ENCODE data around the gene DNAH14.
A peak's percentile ranks its signal among the peaks of the same experiment; 100 is the strongest.

DNAH14 gene

GRCh38 chr1:224911217-224911616 is 18.3 kb upstream of the DNAH14 start:
- CTCF ChIA-PET, result interaction anchor here (1.7 kb wide), 1 partner anchor 13 kb away, joined by 3 read pairs; no protein-coding TSS in a partner anchor
- Histone ChIP-seq H3K27ac (ENCODE audit: extremely low read depth, low read depth, low read length) (no peak overlapping the region), H3K9me3 (ENCODE audit: control insufficient read depth, insufficient read depth, low read depth, low read length) (no peaks in the 10 kb centered on the region), H3K4me1 (ENCODE audit: control insufficient read depth, insufficient read depth, low read length) (no peaks in the 10 kb centered on the region), H3K36me3 (ENCODE audit: control insufficient read depth in 2 of 2, insufficient read depth in 1 of 2, low read length in 2 of 2) (no peaks in the 10 kb centered on the region), H3K4me3 (ENCODE audit: low read depth, low read length) (no peak overlapping the region)
- POLR2A ChIA-PET, result no interaction called here
- TF ChIP-seq, protein P1, sequence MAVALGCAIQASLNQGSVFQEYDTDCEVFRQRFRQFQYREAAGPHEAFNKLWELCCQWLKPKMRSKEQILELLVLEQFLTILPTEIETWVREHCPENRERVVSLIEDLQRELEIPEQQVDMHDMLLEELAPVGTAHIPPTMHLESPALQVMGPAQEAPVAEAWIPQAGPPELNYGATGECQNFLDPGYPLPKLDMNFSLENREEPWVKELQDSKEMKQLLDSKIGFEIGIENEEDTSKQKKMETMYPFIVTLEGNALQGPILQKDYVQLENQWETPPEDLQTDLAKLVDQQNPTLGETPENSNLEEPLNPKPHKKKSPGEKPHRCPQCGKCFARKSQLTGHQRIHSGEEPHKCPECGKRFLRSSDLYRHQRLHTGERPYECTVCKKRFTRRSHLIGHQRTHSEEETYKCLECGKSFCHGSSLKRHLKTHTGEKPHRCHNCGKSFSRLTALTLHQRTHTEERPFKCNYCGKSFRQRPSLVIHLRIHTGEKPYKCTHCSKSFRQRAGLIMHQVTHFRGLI (tag by site-specific recombination; IDR thresholded peaks at IDR 0.05), result no peak
- TF ChIP-seq ZNF350 (tag by site-specific recombination; IDR thresholded peaks at IDR 0.05) (no peak), ZNF112 (tag by site-specific recombination; IDR thresholded peaks at IDR 0.05) (no peak), ZNF707 (tag by site-specific recombination; IDR thresholded peaks at IDR 0.05) (peak; percentile 98), ZNF692 (tag by site-specific recombination; IDR thresholded peaks at IDR 0.05) (no peak)

DNA sequence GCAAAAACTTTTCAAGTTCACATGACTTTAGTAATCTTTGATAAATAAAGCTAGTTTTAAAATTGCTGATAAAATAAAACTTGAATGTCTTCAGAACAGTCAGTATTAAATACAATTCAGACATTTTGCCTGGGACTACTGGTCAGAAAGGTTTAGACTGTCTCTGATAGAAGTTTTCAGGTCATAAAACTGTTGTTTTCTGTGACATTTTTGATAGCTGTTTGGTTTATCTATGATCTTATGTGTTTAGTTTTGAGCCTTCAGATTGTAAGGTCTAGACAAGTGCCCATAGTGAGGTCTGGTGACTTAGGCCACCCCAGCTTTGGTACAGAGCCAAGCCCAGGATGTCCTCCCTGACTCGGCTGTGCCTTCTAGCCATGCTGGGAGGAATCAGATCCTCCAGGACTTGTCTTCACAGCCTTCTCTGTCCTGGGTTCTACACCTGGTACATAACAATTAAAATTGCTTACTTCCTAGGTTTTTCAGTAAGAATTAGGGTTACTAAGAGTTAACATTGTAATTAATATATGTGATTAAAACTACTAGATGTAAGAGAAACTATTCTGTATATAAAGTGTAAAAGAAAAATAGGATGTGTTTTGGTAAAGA is 15.1 kb upstream of the DNAH14 start:
- Histone ChIP-seq H3K4me3 (ENCODE audit: low read depth, low read length) (no peak overlapping the region), H3K4me1 (ENCODE audit: control insufficient read depth, insufficient read depth, low read length) (no peaks in the 10 kb centered on the region), H3K9me3 (ENCODE audit: control insufficient read depth, insufficient read depth, low read depth, low read length) (no peaks in the 10 kb centered on the region), H3K27ac (ENCODE audit: extremely low read depth, low read depth, low read length) (no peak overlapping the region), H3K36me3 (ENCODE audit: control insufficient read depth in 2 of 2, insufficient read depth in 1 of 2, low read length in 2 of 2) (no peaks in the 10 kb centered on the region)
- POLR2A ChIA-PET, result no interaction called here
- CTCF ChIA-PET, result interaction anchor here (1.8 to 3.1 kb wide), 4 partner anchors 8 to 401 kb away, joined by 4 to 32 read pairs (median 12); no protein-coding TSS in a partner anchor
- no peak for TF ChIP-seq ZNF223 (tag by site-specific recombination; IDR thresholded peaks at IDR 0.05)
- TF ChIP-seq ZNF404 (tag by site-specific recombination; IDR thresholded peaks at IDR 0.05), result no peak
- TF ChIP-seq, protein P2, sequence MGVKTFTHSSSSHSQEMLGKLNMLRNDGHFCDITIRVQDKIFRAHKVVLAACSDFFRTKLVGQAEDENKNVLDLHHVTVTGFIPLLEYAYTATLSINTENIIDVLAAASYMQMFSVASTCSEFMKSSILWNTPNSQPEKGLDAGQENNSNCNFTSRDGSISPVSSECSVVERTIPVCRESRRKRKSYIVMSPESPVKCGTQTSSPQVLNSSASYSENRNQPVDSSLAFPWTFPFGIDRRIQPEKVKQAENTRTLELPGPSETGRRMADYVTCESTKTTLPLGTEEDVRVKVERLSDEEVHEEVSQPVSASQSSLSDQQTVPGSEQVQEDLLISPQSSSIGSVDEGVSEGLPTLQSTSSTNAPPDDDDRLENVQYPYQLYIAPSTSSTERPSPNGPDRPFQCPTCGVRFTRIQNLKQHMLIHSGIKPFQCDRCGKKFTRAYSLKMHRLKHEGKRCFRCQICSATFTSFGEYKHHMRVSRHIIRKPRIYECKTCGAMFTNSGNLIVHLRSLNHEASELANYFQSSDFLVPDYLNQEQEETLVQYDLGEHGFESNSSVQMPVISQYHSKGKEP (tag by site-specific recombination; IDR thresholded peaks at IDR 0.05), result no peak
- no peak for TF ChIP-seq ZNF544 (tag by site-specific recombination; IDR thresholded peaks at IDR 0.05)
- no peak for TF ChIP-seq EGR2 (tag by site-specific recombination; IDR thresholded peaks at IDR 0.05; ENCODE audit: low read depth)
- TF ChIP-seq ZBTB1 (tag by site-specific recombination; IDR thresholded peaks at IDR 0.05), result no peak
- no peak for TF ChIP-seq ZNF426 (tag by site-specific recombination; IDR thresholded peaks at IDR 0.05)
- no peak for TF ChIP-seq ZIC2 (tag by site-specific recombination; IDR thresholded peaks at IDR 0.05)
- no peak for TF ChIP-seq REPIN1 (tag by site-specific recombination; IDR thresholded peaks at IDR 0.05; ENCODE audit: low read depth)
- peak; percentile 56; the same call in 1 of the 2 replicates for TF ChIP-seq ZNF350 (tag by site-specific recombination; IDR thresholded peaks at IDR 0.05)
- no peak for TF ChIP-seq ZFP3 (tag by site-specific recombination; IDR thresholded peaks at IDR 0.05; ENCODE audit: low read depth)
- TF ChIP-seq ZFP37 (tag by site-specific recombination; IDR thresholded peaks at IDR 0.05), result no peak
- TF ChIP-seq ZNF26 (tag by site-specific recombination; IDR thresholded peaks at IDR 0.05), result no peak
- TF ChIP-seq ZNF324 (tag by site-specific recombination; IDR thresholded peaks at IDR 0.05), result no peak
- no peak for TF ChIP-seq ZNF791 (tag by site-specific recombination; IDR thresholded peaks at IDR 0.05)
- no peak for TF ChIP-seq ZNF664 (tag by site-specific recombination; IDR thresholded peaks at IDR 0.05)
- no peak for TF ChIP-seq MEIS1 (CRISPR knock-in tag; IDR thresholded peaks at IDR 0.05; ENCODE audit: borderline replicate concordance)
- no peak for TF ChIP-seq ZSCAN4 (tag by site-specific recombination; IDR thresholded peaks at IDR 0.05)
- TF ChIP-seq ZNF596 (tag by site-specific recombination; IDR thresholded peaks at IDR 0.05), result no peak
- TF ChIP-seq ZNF24 (tag by site-specific recombination; IDR thresholded peaks at IDR 0.05), result no peak
- TF ChIP-seq ZNF184 (tag by site-specific recombination; IDR thresholded peaks at IDR 0.05), result peak; percentile 82
- no peak for TF ChIP-seq ZNF776 (tag by site-specific recombination; IDR thresholded peaks at IDR 0.05; ENCODE audit: borderline replicate concordance)
- no peak for TF ChIP-seq ZNF777 (tag by site-specific recombination; IDR thresholded peaks at IDR 0.05; ENCODE audit: borderline replicate concordance)
